Fibroblast of peridontal ligament (primary cell): Measurements from ENCODE around the gene NIM1K.
"Not testable (repeated sequence)": the region's sequence is repeated elsewhere in the genome, so short reads cannot be mapped to it uniquely, and the experiment has no call there.

Source experiments
- DNase-seq: peaks from one replicate; pipeline ENCODE4 v3.0.0-alpha.2; 2010; ENCODE audit errors: extremely low read depth

NIM1K gene

GRCh38 chr5:43281840-43282658 is 90.0 kb downstream of the NIM1K start:
- no peak for DNase-seq

- DNase-seq = no peak
These were observed 94.6 kb downstream of the NIM1K start for GRCh38 chr5:43286623-43287022.

- DNase-seq = no peak
These were observed 95.5 kb downstream of the NIM1K start for GRCh38 chr5:43287493-43287892.

GRCh38 chr5:43288269-43288831 is 96.3 kb downstream of the NIM1K start:
- no peak for DNase-seq

GRCh38 chr5:43290726-43291125 is 98.7 kb downstream of the NIM1K start:
- no peak for DNase-seq

GRCh38 chr5:43294226-43294625 is 102.2 kb downstream of the NIM1K start:
- DNase-seq = no peak

GRCh38 chr5:43295202-43295601 is 103.2 kb downstream of the NIM1K start:
- DNase-seq = no peak

- no peak for DNase-seq
These were observed 104.8 kb downstream of the NIM1K start for GRCh38 chr5:43296835-43297234.

GRCh38 chr5:43298443-43298842 is 106.4 kb downstream of the NIM1K start:
- no peak for DNase-seq

- no peak for DNase-seq
These were observed 108.1 kb downstream of the NIM1K start for GRCh38 chr5:43300112-43300511.

- no peak for DNase-seq
These were observed 109.6 kb downstream of the NIM1K start for GRCh38 chr5:43301653-43302091.

GRCh38 chr5:43302481-43302880 is 110.5 kb downstream of the NIM1K start:
- DNase-seq = no peak

- DNase-seq = no peak
These were observed 111.2 kb downstream of the NIM1K start for GRCh38 chr5:43303242-43303641.

- DNase-seq = peak; percentile 63
These were observed 112.5 kb downstream of the NIM1K start for GRCh38 chr5:43304525-43304924.

- peak; percentile 83 for DNase-seq
These were observed 114.0 kb downstream of the NIM1K start for GRCh38 chr5:43305948-43306565.

GRCh38 chr5:43306954-43307353 is 114.9 kb downstream of the NIM1K start:
- DNase-seq = not testable (repeated sequence)

GRCh38 chr5:43309122-43309521 is 117.1 kb downstream of the NIM1K start:
- DNase-seq = no peak

- no peak for DNase-seq
These were observed 117.6 kb downstream of the NIM1K start for GRCh38 chr5:43309637-43310036.

- DNase-seq = no peak
These were observed 120.1 kb downstream of the NIM1K start for GRCh38 chr5:43312076-43312661.

GRCh38 chr5:43312699-43313034 is 120.6 kb downstream of the NIM1K start:
- DNase-seq = no peak

GRCh38 chr5:43313035-43313853 is 121.2 kb downstream of the NIM1K start, which contains the start of gene HMGCS1:
Gene HMGCS1, minus strand, starts transcription at chr5:43313412. Its CDS starts 14,447 bp downstream, at chr5:43298965.
- DNase-seq = peak; percentile 100
